Skin epidermis (tissue), 12 donors: ENCODE results near the gene SPEM2.
A peak's percentile ranks its signal among the peaks of the same experiment; 100 is the strongest.

Source experiments
- H3K27ac ChIP-seq, 21 experiments: fragments of 200-600 bp; sonication (generic) in 11 of 21; one replicate each; pipeline ENCODE4 v1.5.0; 2020; ENCODE audit warnings: mild to moderate bottlenecking in 3 of 21, inconsistent platforms in 2 of 21, moderate library complexity in 2 of 21
- H3K4me3 ChIP-seq, 7 experiments: fragments of 200-600 bp; sonication (generic) in 2 of 7; one replicate each; pipeline ENCODE4 v1.5.0; 2020; ENCODE audit warnings: inconsistent platforms in 2 of 7, mild to moderate bottlenecking in 2 of 7, moderate library complexity in 1 of 7

SPEM2 gene

GRCh38 chr17:7417056-7417655, 8.3 kb upstream of the SPEM2 start:
- no peak overlapping the region for H3K27ac ChIP-seq
- H3K4me3 ChIP-seq: no peak overlapping the region

GRCh38 chr17:7418472-7419152, 6.8 kb upstream of the SPEM2 start:
- H3K27ac ChIP-seq: no peak overlapping the region
- no peak overlapping the region for H3K4me3 ChIP-seq

- Histone ChIP-seq H3K27ac (no peak within 1 kb of the TSS), H3K4me3 (no peak within 1 kb of the TSS)
Observed at GRCh38 chr17:7419819-7420610, 5.4 kb upstream of the SPEM2 start, which contains the start of gene SPEM1. Gene SPEM1 (plus strand): TSS chr17:7420324. CDS start chr17:7420385, 61 bp downstream.

- H3K4me3 ChIP-seq: no peak overlapping the region
- no peak overlapping the region for H3K27ac ChIP-seq
Observed at GRCh38 chr17:7421186-7421585, 4.2 kb upstream of the SPEM2 start.

GRCh38 chr17:7423679-7424078, 1.7 kb upstream of the SPEM2 start:
- no peak overlapping the region for H3K4me3 ChIP-seq
- no peak overlapping the region for H3K27ac ChIP-seq

GRCh38 chr17:7425756-7426155, 340 bp downstream of the SPEM2 start:
- H3K4me3 ChIP-seq: no peak overlapping the region
- no peak overlapping the region for H3K27ac ChIP-seq

- no peak overlapping the region for H3K27ac ChIP-seq
- H3K4me3 ChIP-seq: no peak overlapping the region
Observed at GRCh38 chr17:7426203-7426863, 917 bp downstream of the SPEM2 start.

GRCh38 chr17:7426896-7427489, 1.6 kb downstream of the SPEM2 start:
- Histone ChIP-seq H3K27ac (no peak overlapping the region), H3K4me3 (no peak overlapping the region)

- H3K4me3 ChIP-seq: no peak overlapping the region
- no peak overlapping the region for H3K27ac ChIP-seq
Observed at GRCh38 chr17:7427549-7427948, 2.1 kb downstream of the SPEM2 start.

- no peak within 1 kb of the TSS for H3K27ac ChIP-seq
- no peak within 1 kb of the TSS for H3K4me3 ChIP-seq
Observed at GRCh38 chr17:7428557-7428956, 3.1 kb downstream of the SPEM2 start, which contains the start of gene SPEM3. Gene SPEM3 (plus strand): TSS chr17:7428857. CDS start chr17:7428903, 46 bp downstream.

GRCh38 chr17:7429722-7430121, 4.3 kb downstream of the SPEM2 start:
- H3K4me3 ChIP-seq: no peak overlapping the region
- no peak overlapping the region for H3K27ac ChIP-seq

- no peak overlapping the region for H3K27ac ChIP-seq
- H3K4me3 ChIP-seq: no peak overlapping the region
Observed at GRCh38 chr17:7431231-7431630, 5.8 kb downstream of the SPEM2 start.

- H3K27ac ChIP-seq: no peak overlapping the region
- no peak overlapping the region for H3K4me3 ChIP-seq
Observed at GRCh38 chr17:7432296-7432695, 6.9 kb downstream of the SPEM2 start.

GRCh38 chr17:7435676-7436555, 10.5 kb downstream of the SPEM2 start:
- peak overlapping the region; percentile 37 to 63 (median 53) for H3K4me3 ChIP-seq
- peak overlapping the region in 20 of 21 experiments; percentile 65 to 93 (median 86) for H3K27ac ChIP-seq

GRCh38 chr17:7436556-7437368, 11.3 kb downstream of the SPEM2 start:
- peak overlapping the region; percentile 37 to 63 (median 53) for H3K4me3 ChIP-seq
- H3K27ac ChIP-seq: peak overlapping the region in 20 of 21 experiments; percentile 65 to 93 (median 86)

GRCh38 chr17:7437369-7437863, 12.0 kb downstream of the SPEM2 start:
- peak overlapping the region in 18 of 21 experiments; percentile 51 to 93 (median 86) for H3K27ac ChIP-seq
- H3K4me3 ChIP-seq: peak overlapping the region; percentile 37 to 63 (median 53)

GRCh38 chr17:7437950-7438614, 12.7 kb downstream of the SPEM2 start:
- peak overlapping the region in 19 of 21 experiments; percentile 29 to 93 (median 86) for H3K27ac ChIP-seq
- peak overlapping the region; percentile 37 to 63 (median 53) for H3K4me3 ChIP-seq
